ENCODE results near the gene RYR2. TPM values are rescaled to one million over a fixed set of nuclear protein-coding genes. Genes with fewer than 3 reads are reported as not detected.

RYR2 gene
- polyA plus RNA-seq, 1 experiment: not detected

DNA sequence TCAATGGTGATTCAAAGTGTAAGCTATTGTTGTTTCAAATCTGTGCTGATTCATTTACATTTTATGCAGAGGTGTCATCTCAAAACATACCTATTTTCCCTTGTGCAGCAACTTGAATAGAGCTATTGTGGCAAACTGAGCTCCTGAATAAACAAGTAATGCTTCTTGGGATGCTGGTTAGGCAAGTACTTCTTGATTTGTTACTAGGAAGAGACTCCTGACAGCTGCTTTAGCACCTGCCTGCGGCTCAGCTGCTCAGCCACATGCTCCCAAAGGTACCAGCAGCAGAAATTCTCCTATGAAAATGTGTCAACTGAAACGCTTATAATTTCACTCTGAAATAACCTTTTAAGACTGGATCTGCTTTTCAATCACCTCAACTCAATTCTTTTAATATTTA is 352.3 kb downstream of the RYR2 start:
- ChIA-PET CTCF (no interaction called here), POLR2A (no interaction called here)
- Histone ChIP-seq H3K4me3 (ENCODE audit: low read depth, low read length) (no peak overlapping the region), H3K9me3 (ENCODE audit: control insufficient read depth, insufficient read depth, low read length) (no peaks in the 10 kb centered on the region), H3K27ac (ENCODE audit: low read depth, low read length) (no peak overlapping the region), H3K27me3 (ENCODE audit: control insufficient read depth, insufficient read depth, low read length) (no peaks in the 10 kb centered on the region)
- DNase-seq (ENCODE audit: low read depth, low spot score): no peak
- TF ChIP-seq CTCF (IDR thresholded peaks at IDR 0.05; ENCODE audit: low read depth, low read length): no peak

- ChIA-PET POLR2A (no interaction called here), CTCF (no interaction called here)
- Histone ChIP-seq H3K9me3 (ENCODE audit: control insufficient read depth, insufficient read depth, low read length) (peaks cover 3% of the 10 kb centered on the region; the same call in 1 of the 2 replicates), H3K27ac (ENCODE audit: low read depth, low read length) (no peak overlapping the region), H3K4me3 (ENCODE audit: low read depth, low read length) (no peak overlapping the region), H3K27me3 (ENCODE audit: control insufficient read depth, insufficient read depth, low read length) (no peaks in the 10 kb centered on the region)
- DNase-seq (ENCODE audit: low read depth, low spot score): no peak
- no peak for TF ChIP-seq CTCF (IDR thresholded peaks at IDR 0.05; ENCODE audit: low read depth, low read length)
Observed at GRCh38 chr1:237396426-237396825, 354.4 kb downstream of the RYR2 start.

GRCh38 chr1:237398751-237399150 is 356.8 kb downstream of the RYR2 start:
- DNase-seq (ENCODE audit: low read depth, low spot score): no peak
- Histone ChIP-seq H3K27me3 (ENCODE audit: control insufficient read depth, insufficient read depth, low read length) (no peaks in the 10 kb centered on the region), H3K4me3 (ENCODE audit: low read depth, low read length) (no peak overlapping the region), H3K9me3 (ENCODE audit: control insufficient read depth, insufficient read depth, low read length) (peaks cover 5% of the 10 kb centered on the region; the same call in 1 of the 2 replicates), H3K27ac (ENCODE audit: low read depth, low read length) (no peak overlapping the region)
- ChIA-PET POLR2A (no interaction called here), CTCF (no interaction called here)
- no peak for TF ChIP-seq CTCF (IDR thresholded peaks at IDR 0.05; ENCODE audit: low read depth, low read length)

- no peak for DNase-seq (ENCODE audit: low read depth, low spot score)
- ChIA-PET POLR2A (no interaction called here), CTCF (no interaction called here)
- Histone ChIP-seq H3K27ac (ENCODE audit: low read depth, low read length) (no peak overlapping the region), H3K9me3 (ENCODE audit: control insufficient read depth, insufficient read depth, low read length) (0 out of 2 replicates have a peak, but pooled peaks cover 2% of the 10 kb centered on the region), H3K27me3 (ENCODE audit: control insufficient read depth, insufficient read depth, low read length) (no peaks in the 10 kb centered on the region), H3K4me3 (ENCODE audit: low read depth, low read length) (no peak overlapping the region)
- TF ChIP-seq CTCF (IDR thresholded peaks at IDR 0.05; ENCODE audit: low read depth, low read length): no peak
Observed at GRCh38 chr1:237405912-237406311, 363.9 kb downstream of the RYR2 start.

DNA sequence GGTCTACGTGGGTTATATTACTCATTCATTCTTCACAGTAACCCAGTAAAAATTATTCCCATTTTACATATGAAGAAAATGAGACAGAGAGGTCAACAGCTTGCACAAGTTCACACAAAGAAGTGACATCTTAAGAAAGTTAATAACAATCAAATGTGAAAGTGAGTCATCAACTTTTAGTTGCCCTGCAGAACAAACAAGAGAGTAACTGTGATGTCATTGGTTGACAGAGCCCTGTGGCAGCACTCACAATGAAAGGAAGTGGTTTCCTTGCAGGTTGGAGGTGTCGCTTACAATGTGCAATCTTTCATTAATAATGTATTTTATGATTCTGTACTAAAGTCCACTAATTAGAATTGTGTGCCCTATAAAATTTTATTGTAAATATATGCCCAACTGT is 369.6 kb downstream of the RYR2 start:
- DNase-seq (ENCODE audit: low read depth, low spot score): no peak
- CTCF ChIA-PET: no interaction called here
- POLR2A ChIA-PET: no interaction called here
- Histone ChIP-seq H3K9me3 (ENCODE audit: control insufficient read depth, insufficient read depth, low read length) (no peaks in the 10 kb centered on the region), H3K27ac (ENCODE audit: low read depth, low read length) (no peak overlapping the region), H3K27me3 (ENCODE audit: control insufficient read depth, insufficient read depth, low read length) (no peaks in the 10 kb centered on the region), H3K4me3 (ENCODE audit: low read depth, low read length) (no peak overlapping the region)
- TF ChIP-seq CTCF (IDR thresholded peaks at IDR 0.05; ENCODE audit: low read depth, low read length): no peak

Measured in AG04450 (cell line).